Esophagus squamous epithelium (tissue), 5 donors: ENCODE data around the gene VRK3. TPM values are rescaled to one million over a fixed set of nuclear protein-coding genes. Genes with fewer than 3 reads are reported as not detected.
A peak's percentile ranks its signal among the peaks of the same experiment; 100 is the strongest.

Source experiments
- DNase-seq: peaks from one replicate; lab custom pipeline; 2025; lab: John Stamatoyannopoulos, UW
- H3K27ac ChIP-seq, 4 donors: fragments of 200-600 bp; sonication (generic); one replicate each; pipeline ENCODE4 v1.5.1; 2016 to 2019; ENCODE audit warnings: mild to moderate bottlenecking in 1 of 4
- H3K27me3 ChIP-seq, 4 donors: fragments of 200-600 bp; sonication (generic); 1 replicate in 3 of 4; 2 replicates in 1 of 4; pipeline versions ENCODE4 v1.5.1 to v1.6.0; 2017 to 2021; ENCODE audit warnings: antibody characterized with exemption in 1 of 4
- H3K36me3 ChIP-seq, 3 donors: fragments of 200-600 bp; sonication (generic); one replicate each; pipeline ENCODE4 v1.5.1; 2016 to 2019
- H3K4me1 ChIP-seq, 3 donors: fragments of 200-600 bp; sonication (generic); one replicate each; pipeline ENCODE4 v1.5.1; 2017 to 2019
- H3K4me3 ChIP-seq, 4 donors: fragments of 200-600 bp; sonication (generic); 1 replicate in 3 of 4; 2 replicates in 1 of 4; pipeline ENCODE4 v1.5.1; 2016 to 2019; ENCODE audit warnings: mild to moderate bottlenecking in 2 of 4, moderate library complexity in 1 of 4
- H3K9me3 ChIP-seq, 3 donors: fragments of 200-600 bp; sonication (generic); one replicate each; pipeline ENCODE4 v1.5.1; 2016 to 2019
- CTCF ChIP-seq, 6 experiments: fragments of 450-650 bp in 4 of 6; fragments of 200-600 bp in 2 of 6; sonication (generic) in 2 of 6; IDR thresholded peaks; one replicate each; pipeline ENCODE4 v1.5.1; 2016 to 2019; ENCODE audit warnings: antibody characterized with exemption in 6 of 6, mild to moderate bottlenecking in 4 of 6, moderate library complexity in 4 of 6
- POLR2A ChIP-seq, 4 donors: fragments of 450-650 bp; IDR thresholded peaks; one replicate each; pipeline ENCODE4 v1.6.1; 2017; ENCODE audit warnings: antibody characterized with exemption in 4 of 4, mild to moderate bottlenecking in 4 of 4, moderate library complexity in 3 of 4
- WGBS, 2 donors: methylation state at CpG; one replicate each; pipeline ENCODE4 v1.1.5; 2018; 5-methylcytosine and 5-hydroxymethylcytosine counted together
- intact Hi-C: fragments of 100-400 bp; cut with DNase I; formaldehyde crosslinking; loops from one replicate; pipeline ENCODE4 v1.15.0; 2022
- total RNA-seq, 4 donors: library from RNA; depleted of rRNA; stranded (reverse); fragments of >200 nt; gene quantifications; one replicate each; pipeline ENCODE4 v1.1.0, GENCODE V29; 2016
- donor health status: DM: yes; HTN: yes; CAD: no.

Gene VRK3
- total RNA-seq, 4 donors from 2014 or later: 12.7 to 26.1 (median 20.9) TPM

GRCh38 chr19:50030937-50031336, 5.8 kb upstream of the VRK3 start:
- no peak for DNase-seq

GRCh38 chr19:50030225-50030624, 5.1 kb upstream of the VRK3 start:
- no peak for DNase-seq
- no peak overlapping the region for H3K4me3 ChIP-seq
- no peaks in the 10 kb centered on the region for H3K27me3 ChIP-seq
- H3K36me3 ChIP-seq: peaks cover 0 to 54% (median 7%) of the 10 kb centered on the region in 3 donors
- H3K27ac ChIP-seq: no peak overlapping the region
- intact Hi-C loops: no loop called here
- no peak for TF ChIP-seq POLR2A (IDR thresholded peaks at IDR 0.05)
- no peak for TF ChIP-seq CTCF (IDR thresholded peaks at IDR 0.05)
- H3K9me3 ChIP-seq: no peaks in the 10 kb centered on the region
- H3K4me1 ChIP-seq: peaks cover 0 to 27% (median 14%) of the 10 kb centered on the region in 3 donors
- 85 to 91% methylated on average over 3 to 6 of the region's 6 CpGs for WGBS, 2 donors

More at GRCh38 chr19:50030937-50031336, 5.8 kb upstream of the VRK3 start:
- peaks cover 0 to 62% (median 7%) of the 10 kb centered on the region in 3 donors for H3K36me3 ChIP-seq
- no peak overlapping the region for H3K27ac ChIP-seq
- H3K4me3 ChIP-seq: no peak overlapping the region
- intact Hi-C loops: no loop called here
- no peak for TF ChIP-seq CTCF (IDR thresholded peaks at IDR 0.05)
- WGBS, 2 donors: 92 to 95% methylated on average over 7 to 9 of the region's 11 CpGs
- peaks cover 0 to 27% (median 14%) of the 10 kb centered on the region in 3 donors for H3K4me1 ChIP-seq
- H3K9me3 ChIP-seq: no peaks in the 10 kb centered on the region
- H3K27me3 ChIP-seq: no peaks in the 10 kb centered on the region

- H3K27ac ChIP-seq: peak overlapping the region in 2 of 4 donors; percentile 89 to 97
- H3K36me3 ChIP-seq: peaks cover 0 to 33% (median 7%) of the 10 kb centered on the region in 3 donors
- TF ChIP-seq POLR2A (IDR thresholded peaks at IDR 0.05) (no peak), CTCF (IDR thresholded peaks at IDR 0.05) (no peak)
- WGBS, 2 donors: 87 to 90% methylated on average over 7 of the region's 7 CpGs
- H3K4me3 ChIP-seq: peak overlapping the region; percentile 77 to 96 (median 92)
- intact Hi-C loops: no loop called here
- H3K27me3 ChIP-seq: no peaks in the 10 kb centered on the region
- DNase-seq: no peak
- H3K4me1 ChIP-seq: peaks cover 17 to 50% (median 29%) of the 10 kb centered on the region in 3 donors
- no peaks in the 10 kb centered on the region for H3K9me3 ChIP-seq
These were observed 1.4 kb upstream of the VRK3 start for GRCh38 chr19:50026550-50026906.

- 10 to 14% methylated on average over 4 to 33 of the region's 45 CpGs for WGBS, 2 donors
These were observed 800 bp upstream of the VRK3 start, which contains the start of gene ZNF473 for GRCh38 chr19:50025794-50026549. Gene ZNF473, plus strand, starts transcription at chr19:50026005. Its CDS starts 5,078 bp downstream, at chr19:50031083.

More at GRCh38 chr19:50025794-50026549, 800 bp upstream of the VRK3 start, which contains the start of gene ZNF473:
- Histone ChIP-seq H3K27ac (peak within 1 kb of the TSS; percentile 95 to 97 (median 97)), H3K27me3 (no peaks in the 10 kb centered on the region), H3K4me1 (peaks cover 17 to 50% (median 29%) of the 10 kb centered on the region in 3 donors), H3K36me3 (peaks cover 0 to 33% (median 2%) of the 10 kb centered on the region in 3 donors), H3K9me3 (no peaks in the 10 kb centered on the region), H3K4me3 (peak within 1 kb of the TSS; percentile 77 to 96 (median 92))
- intact Hi-C loops: no loop called here
- TF ChIP-seq CTCF (IDR thresholded peaks at IDR 0.05) (peak in 1 of 6 experiments; percentile 3), POLR2A (IDR thresholded peaks at IDR 0.05) (peak in 2 of 4 donors; percentile 41 to 51)
- DNase-seq: peak; percentile 85
